Stimulated activated CD4-positive, alpha-beta T cell treated with anti-CD3 and anti-CD28 coated beads, TNF-alpha, amount 100 ng/mL, for 48 hours (primary cell): ENCODE results near the gene HTATSF1.

Experiments used
- DNase-seq, 3 donors: peaks; one replicate each; pipeline ENCODE4 v3.0.0-alpha.2; 2020; ENCODE audit warnings: low read depth in 3 of 3

Gene HTATSF1, protein sequence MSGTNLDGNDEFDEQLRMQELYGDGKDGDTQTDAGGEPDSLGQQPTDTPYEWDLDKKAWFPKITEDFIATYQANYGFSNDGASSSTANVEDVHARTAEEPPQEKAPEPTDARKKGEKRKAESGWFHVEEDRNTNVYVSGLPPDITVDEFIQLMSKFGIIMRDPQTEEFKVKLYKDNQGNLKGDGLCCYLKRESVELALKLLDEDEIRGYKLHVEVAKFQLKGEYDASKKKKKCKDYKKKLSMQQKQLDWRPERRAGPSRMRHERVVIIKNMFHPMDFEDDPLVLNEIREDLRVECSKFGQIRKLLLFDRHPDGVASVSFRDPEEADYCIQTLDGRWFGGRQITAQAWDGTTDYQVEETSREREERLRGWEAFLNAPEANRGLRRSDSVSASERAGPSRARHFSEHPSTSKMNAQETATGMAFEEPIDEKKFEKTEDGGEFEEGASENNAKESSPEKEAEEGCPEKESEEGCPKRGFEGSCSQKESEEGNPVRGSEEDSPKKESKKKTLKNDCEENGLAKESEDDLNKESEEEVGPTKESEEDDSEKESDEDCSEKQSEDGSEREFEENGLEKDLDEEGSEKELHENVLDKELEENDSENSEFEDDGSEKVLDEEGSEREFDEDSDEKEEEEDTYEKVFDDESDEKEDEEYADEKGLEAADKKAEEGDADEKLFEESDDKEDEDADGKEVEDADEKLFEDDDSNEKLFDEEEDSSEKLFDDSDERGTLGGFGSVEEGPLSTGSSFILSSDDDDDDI

DNA sequence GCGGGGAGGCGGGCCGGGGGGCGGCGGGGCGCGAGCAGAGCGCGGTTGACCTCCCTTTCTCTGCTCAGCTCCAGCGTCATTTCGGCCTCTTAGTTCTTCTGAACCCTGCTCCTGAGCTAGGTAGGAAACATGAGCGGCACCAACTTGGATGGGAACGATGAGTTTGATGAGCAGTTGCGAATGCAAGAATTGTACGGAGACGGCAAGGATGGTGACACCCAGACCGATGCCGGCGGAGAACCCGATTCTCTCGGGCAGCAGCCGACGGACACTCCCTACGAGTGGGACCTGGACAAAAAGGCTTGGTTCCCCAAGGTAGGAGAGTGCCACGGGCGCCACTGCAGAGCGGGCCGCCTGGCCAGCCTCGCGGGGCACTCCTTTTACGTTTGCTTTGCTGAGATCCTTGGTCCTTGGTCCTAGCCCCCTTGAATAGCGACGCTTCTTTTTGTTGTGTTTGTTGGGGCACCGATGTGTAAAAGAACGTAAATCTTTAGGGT, at the start of gene HTATSF1:
TSS of gene HTATSF1 (plus strand) at position 37 of the 497 bp plus-strand sequence. CDS start at position 130, 93 bp downstream.
- DNase-seq = no peak

GRCh38 chrX:136447968-136448367, 49.4 kb upstream of the HTATSF1 start:
- no peak for DNase-seq

DNA sequence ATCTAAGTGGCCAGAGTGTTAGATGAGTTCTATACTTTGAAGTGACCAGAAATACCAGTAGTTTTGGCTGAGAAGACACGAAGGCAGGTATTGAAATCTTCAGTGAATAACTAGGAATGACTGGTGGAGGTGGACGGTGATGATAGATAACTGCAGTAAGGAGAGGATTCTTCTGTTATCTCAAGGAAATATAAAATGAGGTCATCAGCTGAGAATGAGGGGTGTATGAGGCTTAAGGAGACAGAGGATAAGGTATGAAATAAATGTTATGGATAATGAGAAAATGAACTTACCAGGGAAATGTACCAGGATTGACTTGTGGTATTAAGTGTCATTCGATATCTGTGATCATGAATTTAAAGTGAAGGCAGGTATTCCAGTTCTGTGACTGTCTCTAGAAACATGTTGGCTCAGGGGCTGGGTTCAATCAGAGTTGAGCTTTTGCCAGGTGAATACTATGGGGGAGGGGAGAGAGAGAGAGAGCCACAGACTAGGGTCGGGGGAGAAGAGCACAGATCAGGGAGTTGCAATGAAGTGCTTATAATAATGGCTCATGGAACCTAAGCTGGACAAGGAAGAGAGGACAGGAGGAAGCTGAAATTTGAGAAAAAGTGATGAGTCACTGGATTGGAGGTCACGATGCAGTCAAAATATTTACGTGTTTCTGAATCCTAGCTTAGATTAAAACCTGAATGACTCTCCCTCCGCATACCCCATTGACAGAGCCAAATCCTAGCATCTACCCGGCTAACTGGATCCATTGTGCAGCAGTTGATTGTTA, 47.2 kb upstream of the HTATSF1 start:
- DNase-seq = no peak

- no peak for DNase-seq
Measured at GRCh38 chrX:136452614-136453013, 44.8 kb upstream of the HTATSF1 start.

GRCh38 chrX:136453114-136453513, 44.3 kb upstream of the HTATSF1 start:
- DNase-seq = no peak

- no peak for DNase-seq
Measured at GRCh38 chrX:136453771-136454170, 43.6 kb upstream of the HTATSF1 start.

DNA sequence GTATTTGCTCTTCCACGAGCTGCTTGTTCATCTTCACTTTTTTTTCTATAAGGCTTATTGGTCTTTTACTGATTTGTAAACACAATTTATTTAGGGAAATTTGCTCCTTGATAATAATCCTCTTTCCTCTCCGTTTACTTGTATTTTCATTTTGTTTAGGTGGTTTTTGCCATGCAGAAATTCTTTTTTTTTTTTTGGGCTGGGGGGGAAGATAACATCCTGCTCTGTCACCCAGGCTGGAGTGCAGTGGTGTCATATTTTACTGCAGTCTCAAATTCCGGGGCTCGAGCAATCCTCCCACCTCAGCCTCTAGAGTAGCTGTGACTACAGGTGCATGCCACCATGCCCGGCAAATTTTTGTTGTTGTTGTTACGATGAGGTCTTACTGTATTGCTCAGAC, 41.3 kb upstream of the HTATSF1 start:
- DNase-seq = no peak

- DNase-seq = no peak
Measured at GRCh38 chrX:136457303-136457917, 40.0 kb upstream of the HTATSF1 start.

DNA sequence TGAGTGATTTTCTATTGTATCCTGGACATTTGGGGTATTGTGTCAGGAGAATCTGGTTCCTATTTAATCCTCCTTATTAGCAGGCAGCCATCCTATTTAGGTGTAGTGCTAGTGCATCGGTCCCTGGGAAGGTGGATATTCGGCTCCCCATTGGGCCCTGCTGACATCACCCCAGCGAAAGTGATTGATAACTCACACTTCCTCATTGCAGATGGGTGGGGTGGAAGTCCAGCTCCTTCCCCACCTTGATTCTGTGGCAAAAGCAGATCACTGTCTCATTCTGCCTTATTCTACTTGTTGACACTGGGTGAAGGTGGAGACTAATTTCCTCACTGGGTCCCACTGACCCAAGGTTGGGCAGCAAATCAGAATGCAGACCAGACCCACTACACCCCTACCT, 32.8 kb upstream of the HTATSF1 start:
- DNase-seq = no peak

DNA sequence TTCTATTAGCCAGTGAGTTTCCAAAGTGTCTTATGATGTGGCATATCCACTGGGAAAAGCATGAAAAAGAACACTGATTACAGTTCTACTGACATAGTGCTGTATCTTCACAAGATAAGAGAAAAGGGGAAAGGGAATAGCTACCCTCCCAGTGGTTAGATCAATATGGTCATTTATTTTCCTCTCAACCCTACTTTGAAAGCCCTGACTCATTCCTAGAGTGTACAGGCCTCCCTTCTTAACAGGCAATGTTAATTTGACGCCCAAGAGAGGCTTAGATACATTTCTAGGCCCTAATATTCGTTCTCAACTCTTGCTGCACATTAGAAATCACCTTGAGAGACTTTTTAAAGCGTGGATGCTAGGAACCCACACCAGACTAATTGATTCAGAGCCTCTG, 30.1 kb upstream of the HTATSF1 start:
- DNase-seq = no peak

- no peak for DNase-seq
Measured at GRCh38 chrX:136468391-136469103, 28.8 kb upstream of the HTATSF1 start.

DNA sequence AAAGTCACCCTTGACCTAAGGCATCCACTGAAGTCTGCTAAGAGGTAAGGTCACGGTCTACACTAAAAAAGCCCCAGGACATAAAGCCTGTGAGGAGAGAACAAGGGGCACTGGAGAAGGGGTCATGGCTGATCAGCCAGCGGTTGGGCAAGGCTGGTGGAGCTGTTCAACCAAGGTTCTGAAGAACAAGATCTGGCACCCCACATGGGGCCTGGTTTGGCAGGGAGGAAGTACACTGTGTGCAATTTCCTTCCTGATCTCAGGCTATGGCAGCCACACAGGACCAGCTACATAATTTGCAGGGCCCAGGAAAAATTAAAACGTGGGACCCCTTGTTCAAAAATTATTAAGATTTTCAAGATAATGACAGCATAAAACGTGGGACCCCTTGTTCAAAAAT, 23.7 kb upstream of the HTATSF1 start:
- DNase-seq = no peak

DNA sequence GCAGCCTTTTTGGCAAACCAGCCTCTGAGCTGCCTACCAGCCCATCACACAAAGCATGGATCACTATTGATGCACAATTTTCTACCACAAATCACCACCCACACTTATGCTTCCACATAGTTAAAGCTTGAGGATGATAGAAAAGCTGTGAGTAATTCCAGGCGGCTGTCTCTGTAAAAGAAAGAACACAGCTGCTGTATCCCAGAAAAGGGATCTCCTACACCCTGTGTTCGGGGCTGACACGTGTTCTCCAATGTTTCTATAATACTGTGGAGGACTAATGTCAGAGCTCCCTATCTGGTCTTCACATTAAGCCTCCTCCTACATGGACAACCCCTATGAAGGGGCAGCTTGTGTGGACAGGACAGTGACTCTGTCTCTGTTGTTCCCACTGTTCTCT, 22.2 kb upstream of the HTATSF1 start:
- no peak for DNase-seq

GRCh38 chrX:136476501-136476900, 20.9 kb upstream of the HTATSF1 start:
- no peak for DNase-seq

GRCh38 chrX:136477026-136477425, 20.4 kb upstream of the HTATSF1 start:
- no peak for DNase-seq

- no peak for DNase-seq
Measured at GRCh38 chrX:136480383-136480782, 17.0 kb upstream of the HTATSF1 start.

- no peak for DNase-seq
Measured at GRCh38 chrX:136487647-136488046, 9.7 kb upstream of the HTATSF1 start, which contains the start of gene BRS3. Gene BRS3, plus strand, starts transcription at chrX:136487947. Its CDS starts 168 bp downstream, at chrX:136488115.

GRCh38 chrX:136488706-136489105, 8.7 kb upstream of the HTATSF1 start:
- DNase-seq = no peak

DNA sequence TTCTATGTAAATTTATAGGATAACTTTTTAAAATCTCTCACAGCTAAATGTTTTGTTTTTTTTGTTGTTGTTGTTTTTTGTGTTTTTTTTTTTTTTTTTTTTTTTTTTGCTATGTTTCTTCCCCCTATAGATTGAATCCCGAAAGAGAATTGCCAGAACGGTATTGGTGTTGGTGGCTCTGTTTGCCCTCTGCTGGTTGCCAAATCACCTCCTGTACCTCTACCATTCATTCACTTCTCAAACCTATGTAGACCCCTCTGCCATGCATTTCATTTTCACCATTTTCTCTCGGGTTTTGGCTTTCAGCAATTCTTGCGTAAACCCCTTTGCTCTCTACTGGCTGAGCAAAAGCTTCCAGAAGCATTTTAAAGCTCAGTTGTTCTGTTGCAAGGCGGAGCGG, 5.6 kb upstream of the HTATSF1 start:
- DNase-seq = no peak

DNA sequence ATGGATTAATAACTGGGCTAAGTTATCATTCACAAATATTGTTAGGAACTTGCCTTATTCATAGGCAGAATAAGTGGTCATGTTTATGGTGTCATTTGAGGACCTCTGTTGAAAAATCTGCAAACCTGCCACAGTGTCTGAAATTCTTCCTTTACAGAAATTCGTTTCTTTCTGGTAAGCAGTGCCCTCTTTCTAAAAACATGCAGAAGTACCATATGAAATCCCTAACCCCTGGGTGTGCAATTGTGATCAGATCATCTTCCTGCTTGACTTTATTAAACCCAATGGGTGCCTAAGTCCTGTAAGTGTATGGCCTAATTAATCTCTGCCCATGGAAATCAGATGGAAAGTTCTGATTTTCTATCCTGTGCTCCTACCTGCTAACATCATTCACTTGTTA, 4.4 kb upstream of the HTATSF1 start:
- DNase-seq = no peak

DNA sequence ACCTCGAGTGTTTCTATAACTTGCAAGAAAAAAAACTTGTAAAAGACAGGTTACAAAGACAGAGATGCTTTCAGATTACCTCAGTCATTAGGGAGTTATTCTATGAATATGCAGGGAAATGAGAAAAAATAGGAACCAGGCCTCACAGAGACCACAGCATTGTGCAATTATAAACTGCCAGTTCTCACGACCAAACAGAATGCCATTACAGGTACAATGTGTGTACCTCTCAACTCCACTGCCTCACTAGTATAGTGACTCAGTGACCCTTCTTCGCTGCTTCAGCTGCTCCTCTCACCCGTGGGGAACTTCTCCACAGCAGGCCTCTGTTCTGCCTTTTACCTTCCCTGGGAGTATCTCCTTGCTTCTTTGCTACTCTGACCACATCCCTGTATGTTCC, 2.3 kb upstream of the HTATSF1 start:
- no peak for DNase-seq
